Transverse colon (tissue), 4 donors: ENCODE data around the gene POC1B. TPM values are rescaled to one million over a fixed set of nuclear protein-coding genes. Genes with fewer than 3 reads are reported as not detected.

Experiments
- DNase-seq: peaks from one replicate; pipeline ENCODE4 v3.0.0-alpha.2; 2019
- H3K27ac ChIP-seq, 4 donors: fragments of 200-600 bp; sonication (generic); 2 replicates each; pipeline ENCODE4 v1.5.1; 2016 to 2018; ENCODE audit warnings: inconsistent platforms in 4 of 4
- H3K27me3 ChIP-seq: fragments of 200-600 bp; sonication (generic); 2 replicates; pipeline ENCODE4 v1.5.1; 2017; ENCODE audit warnings: inconsistent platforms
- H3K36me3 ChIP-seq, 4 donors: fragments of 200-600 bp; sonication (generic); 2 replicates each; pipeline ENCODE4 v1.5.1; 2017 to 2019; ENCODE audit warnings: inconsistent platforms in 4 of 4
- H3K4me1 ChIP-seq, 4 donors: fragments of 200-600 bp; sonication (generic); 2 replicates each; pipeline ENCODE4 v1.5.1; 2017 to 2020; ENCODE audit warnings: inconsistent platforms in 4 of 4
- H3K4me3 ChIP-seq, 4 donors: fragments of 200-600 bp; sonication (generic); 1 replicate in 1 of 4; 2 replicates in 3 of 4; pipeline versions ENCODE4 v1.5.1 to v1.6.1; 2017 to 2019; ENCODE audit warnings: inconsistent platforms in 4 of 4
- H3K9me3 ChIP-seq, 2 donors: fragments of 200-600 bp; sonication (generic); 2 replicates each; pipeline ENCODE4 v1.5.1; 2017 to 2019; ENCODE audit warnings: inconsistent platforms in 2 of 2
- EP300 ChIP-seq: sonication (generic); formaldehyde crosslinking; IDR thresholded peaks from one replicate; pipeline ENCODE4 v1.6.1; 2017; ENCODE audit warnings: antibody characterized with exemption, low read depth
- POLR2A ChIP-seq: fragments of 450-650 bp; IDR thresholded peaks from one replicate; pipeline ENCODE4 v1.6.1; 2016; ENCODE audit warnings: antibody characterized with exemption, mild to moderate bottlenecking, moderate library complexity
- POLR2AphosphoS5 ChIP-seq, 3 donors: sonication (generic); formaldehyde crosslinking; IDR thresholded peaks; one replicate each; pipeline ENCODE4 v1.6.1; 2016; ENCODE audit warnings: antibody characterized with exemption in 3 of 3
- WGBS, 2 donors: methylation state at CpG; one replicate each; pipeline ENCODE4 v1.1.5; 2018; ENCODE audit warnings: low coverage in 1 of 2; 5-methylcytosine and 5-hydroxymethylcytosine counted together
- in situ Hi-C, 4 donors: fragments of 200-750 bp; cut with MboI; loops; one replicate each; pipeline versions ENCODE4 v1.15.0 to v1.15.1; 2017; ENCODE audit warnings: low sequenced_read_pairs in 3 of 4, low pct_ligation_motif_present in 1 of 4, low pct_unique_long_range_greater_than_20kb in 1 of 4
- intact Hi-C: fragments of 100-400 bp; cut with DNase I; formaldehyde crosslinking; loops from one replicate; pipeline ENCODE4 v1.15.1; 2023; ENCODE audit warnings: low total_unique reads
- total RNA-seq, 4 donors: library from RNA; depleted of rRNA; stranded (reverse); fragments of >200 nt; gene quantifications; one replicate each; pipeline ENCODE4 v1.1.0, GENCODE V29; 2016
- TF ChIP-seq, protein P1 (sequence below), 5 experiments: fragments of 200-600 bp in 3 of 5; fragments of 450-650 bp in 2 of 5; sonication (generic) in 3 of 5; IDR thresholded peaks; 1 replicate in 2 of 5; 2 replicates in 3 of 5; pipeline ENCODE4 v1.5.1; 2016 to 2017; ENCODE audit warnings: antibody characterized with exemption in 5 of 5, inconsistent platforms in 3 of 5, mild to moderate bottlenecking in 2 of 5, moderate library complexity in 1 of 5

POC1B gene
- total RNA-seq, 4 donors from 2014 or later, result 7.8 to 68.5 (median 33.8) TPM

GRCh38 chr12:89484470-89484869 lies 41.4 kb downstream of the POC1B start:
- no peaks in the 10 kb centered on the region for H3K27me3 ChIP-seq
- WGBS, 2 donors, result 88 to 100% methylated on average over 1 of the region's 1 CpG
- H3K36me3 ChIP-seq, result no peaks in the 10 kb centered on the region
- intact Hi-C loops, result no loop called here
- no peak overlapping the region for H3K27ac ChIP-seq
- TF ChIP-seq EP300 (no peak), POLR2A (no peak), POLR2AphosphoS5 (IDR thresholded peaks at IDR 0.05) (no peak)
- TF ChIP-seq, protein P1, sequence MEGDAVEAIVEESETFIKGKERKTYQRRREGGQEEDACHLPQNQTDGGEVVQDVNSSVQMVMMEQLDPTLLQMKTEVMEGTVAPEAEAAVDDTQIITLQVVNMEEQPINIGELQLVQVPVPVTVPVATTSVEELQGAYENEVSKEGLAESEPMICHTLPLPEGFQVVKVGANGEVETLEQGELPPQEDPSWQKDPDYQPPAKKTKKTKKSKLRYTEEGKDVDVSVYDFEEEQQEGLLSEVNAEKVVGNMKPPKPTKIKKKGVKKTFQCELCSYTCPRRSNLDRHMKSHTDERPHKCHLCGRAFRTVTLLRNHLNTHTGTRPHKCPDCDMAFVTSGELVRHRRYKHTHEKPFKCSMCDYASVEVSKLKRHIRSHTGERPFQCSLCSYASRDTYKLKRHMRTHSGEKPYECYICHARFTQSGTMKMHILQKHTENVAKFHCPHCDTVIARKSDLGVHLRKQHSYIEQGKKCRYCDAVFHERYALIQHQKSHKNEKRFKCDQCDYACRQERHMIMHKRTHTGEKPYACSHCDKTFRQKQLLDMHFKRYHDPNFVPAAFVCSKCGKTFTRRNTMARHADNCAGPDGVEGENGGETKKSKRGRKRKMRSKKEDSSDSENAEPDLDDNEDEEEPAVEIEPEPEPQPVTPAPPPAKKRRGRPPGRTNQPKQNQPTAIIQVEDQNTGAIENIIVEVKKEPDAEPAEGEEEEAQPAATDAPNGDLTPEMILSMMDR (IDR thresholded peaks at IDR 0.05), result no peak
- DNase-seq, result no peak
- no peak overlapping the region for H3K4me3 ChIP-seq
- H3K4me1 ChIP-seq, result peaks cover 0 to 13% (median 3%) of the 10 kb centered on the region in 4 donors
- no peaks in the 10 kb centered on the region for H3K9me3 ChIP-seq
- in situ Hi-C loops, result no loop called here

GRCh38 chr12:89481213-89481914 lies 44.5 kb downstream of the POC1B start:
- Histone ChIP-seq H3K27ac (no peak overlapping the region), H3K27me3 (no peaks in the 10 kb centered on the region), H3K36me3 (no peaks in the 10 kb centered on the region), H3K4me1 (peaks cover 0 to 17% (median 7%) of the 10 kb centered on the region in 4 donors), H3K4me3 (no peak overlapping the region), H3K9me3 (no peaks in the 10 kb centered on the region)
- WGBS, 2 donors, result 77 to 79% methylated on average over 2 of the region's 2 CpGs
- TF ChIP-seq POLR2AphosphoS5 (IDR thresholded peaks at IDR 0.05) (no peak), EP300 (no peak), POLR2A (no peak)
- TF ChIP-seq, protein P1 (IDR thresholded peaks at IDR 0.05), result no peak
- in situ Hi-C loops (no loop called here), intact Hi-C loops (no loop called here)
- DNase-seq, result no peak

GRCh38 chr12:89479982-89480381 lies 45.9 kb downstream of the POC1B start:
- intact Hi-C loops (no loop called here), in situ Hi-C loops (loop anchor here in 1 of 4 donors (10.0 kb wide), 1 partner anchor 45 kb away; the partner anchor contains the start of genes GALNT4 and POC1B)
- Histone ChIP-seq H3K4me1 (peaks cover 0 to 18% (median 8%) of the 10 kb centered on the region in 4 donors), H3K27me3 (no peaks in the 10 kb centered on the region), H3K27ac (no peak overlapping the region), H3K9me3 (no peaks in the 10 kb centered on the region), H3K36me3 (no peaks in the 10 kb centered on the region), H3K4me3 (no peak overlapping the region)
- whole genome bisulfite sequencing, 2 donors, result 34 to 55% methylated on average over 3 of the region's 3 CpGs
- no peak for DNase-seq
- no peak for TF ChIP-seq POLR2A
- TF ChIP-seq POLR2AphosphoS5 (IDR thresholded peaks at IDR 0.05), result no peak
- TF ChIP-seq EP300, result no peak
- TF ChIP-seq, protein P1 (IDR thresholded peaks at IDR 0.05), result no peak

DNA sequence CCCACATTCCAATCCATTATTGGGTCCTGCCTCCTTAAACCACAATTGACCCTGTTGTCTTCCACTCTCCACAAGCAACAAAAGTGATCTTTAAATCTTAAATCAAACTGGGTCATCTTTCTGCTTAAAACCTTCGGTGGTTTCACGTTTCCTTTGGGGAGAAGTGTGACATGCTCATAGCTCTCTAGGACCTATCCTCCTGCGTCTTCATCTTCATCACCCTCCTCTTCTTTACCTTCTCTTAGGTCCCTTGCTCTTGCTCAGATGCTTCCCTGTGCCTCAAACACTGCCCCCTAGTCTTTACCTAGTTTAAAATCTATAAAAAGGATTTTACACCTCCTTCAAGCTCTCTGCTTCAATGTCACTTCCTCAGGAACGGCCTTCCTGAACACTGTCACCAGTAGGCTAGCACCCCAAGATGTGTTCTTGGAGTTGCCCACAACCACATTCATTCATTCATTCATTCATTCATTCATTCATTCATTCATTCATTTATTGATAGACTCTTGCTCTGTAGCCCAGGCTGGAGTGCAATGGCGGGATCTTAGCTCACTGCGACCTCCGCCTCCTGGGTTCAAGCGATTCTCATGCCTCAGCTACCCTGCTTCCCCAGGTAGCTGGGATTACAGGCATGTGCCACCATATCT lies 48.1 kb downstream of the POC1B start:
- in situ Hi-C loops (loop anchor here in 1 of 4 donors (10.0 kb wide), 1 partner anchor 47 kb away; the partner anchor contains the start of genes GALNT4 and POC1B), intact Hi-C loops (no loop called here)
- H3K27ac ChIP-seq, result no peak overlapping the region
- no peak for DNase-seq
- TF ChIP-seq POLR2AphosphoS5 (IDR thresholded peaks at IDR 0.05), result no peak
- TF ChIP-seq EP300, result no peak
- TF ChIP-seq, protein P1 (IDR thresholded peaks at IDR 0.05), result no peak
- TF ChIP-seq POLR2A, result no peak
- no peaks in the 10 kb centered on the region for H3K36me3 ChIP-seq
- no peak overlapping the region for H3K4me3 ChIP-seq
- WGBS, 2 donors, result 90 to 95% methylated on average over 7 to 8 of the region's 8 CpGs
- no peaks in the 10 kb centered on the region for H3K9me3 ChIP-seq
- peaks cover 0 to 21% (median 8%) of the 10 kb centered on the region in 4 donors for H3K4me1 ChIP-seq
- H3K27me3 ChIP-seq, result no peaks in the 10 kb centered on the region
